Stimulated activated CD4-positive, alpha-beta T cell treated with anti-CD3 and anti-CD28 coated beads, Interleukin-4, amount 100 ng/mL, for 4 hours (primary cell): ENCODE results near the gene TMEM82.

ENCODE experiments used
- DNase-seq, 2 experiments: peaks; one replicate each; pipeline ENCODE4 v3.0.0-alpha.2; 2020

Gene TMEM82

DNA sequence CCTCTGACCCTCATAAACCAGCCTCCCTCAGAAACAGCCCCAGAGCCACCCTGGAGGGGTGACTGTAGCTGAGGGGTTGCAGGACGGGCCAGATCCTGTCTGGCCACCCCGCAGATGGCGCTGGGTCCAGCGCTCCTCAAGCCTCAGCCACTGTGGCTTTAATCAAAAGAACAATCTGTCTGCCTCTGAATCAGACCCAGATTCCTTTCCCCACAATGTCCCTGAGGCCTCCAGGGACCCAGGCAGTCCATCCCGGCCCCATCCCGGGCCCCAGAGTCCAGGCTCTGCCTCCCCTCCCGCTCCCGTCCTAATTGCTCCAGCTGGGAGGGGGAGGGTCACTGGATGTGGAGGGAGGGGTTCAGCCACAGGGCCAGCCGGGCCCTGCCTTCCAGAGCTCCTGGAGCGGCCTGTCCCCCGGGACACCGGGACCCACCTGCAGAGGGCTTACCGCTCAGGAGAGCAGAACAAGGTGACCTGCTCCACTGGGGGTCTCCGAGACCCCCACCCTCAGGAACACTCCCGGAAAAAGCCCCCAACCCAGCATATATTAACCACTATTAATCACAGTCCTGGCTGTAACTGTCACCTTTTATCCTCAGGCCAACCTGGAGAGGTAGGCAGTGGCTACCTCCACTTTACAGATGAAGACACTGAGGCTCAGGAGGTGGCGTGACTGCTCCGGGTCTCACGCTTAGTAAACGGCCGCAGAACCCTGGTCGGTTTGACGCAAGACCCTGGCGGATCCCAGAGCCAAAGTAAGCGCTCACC is 15.5 kb downstream of the TMEM82 start:
- no peak for DNase-seq

DNA sequence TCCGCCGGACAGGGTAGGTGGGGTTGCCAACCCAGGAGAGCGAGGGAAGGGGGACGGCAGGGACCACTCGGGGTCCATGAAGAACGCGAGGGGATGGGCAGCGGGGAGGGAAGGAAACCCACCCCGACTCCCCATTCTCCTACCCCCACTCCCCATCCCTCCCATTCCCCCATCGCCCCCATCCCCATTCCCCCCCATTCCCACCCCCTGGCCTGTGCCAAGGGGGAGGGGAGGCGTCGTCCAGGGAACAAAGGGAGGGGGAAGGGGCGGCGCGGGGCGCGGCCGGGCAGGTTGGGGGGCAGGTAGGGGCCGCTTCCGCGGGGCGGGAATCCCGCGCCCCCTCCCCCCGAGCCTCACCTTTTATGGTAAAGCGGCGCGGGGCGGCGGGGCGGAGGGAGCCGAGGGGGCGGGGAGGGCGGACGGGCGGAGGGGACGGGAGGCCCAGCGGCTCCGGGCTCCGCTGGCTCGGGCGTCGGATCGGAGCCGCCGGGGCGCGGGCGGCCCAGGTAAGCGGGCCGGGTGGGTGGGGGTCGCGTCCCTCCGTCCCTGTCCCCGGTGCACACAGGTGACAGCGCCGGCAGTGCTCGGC is 16.1 kb downstream of the TMEM82 start, which contains the start of gene FBLIM1:
Gene FBLIM1 (plus strand): TSS at position 453 of the 589 bp plus-strand sequence. CDS start 6,189 bp downstream, outside the sequence.
- DNase-seq: no peak

DNA sequence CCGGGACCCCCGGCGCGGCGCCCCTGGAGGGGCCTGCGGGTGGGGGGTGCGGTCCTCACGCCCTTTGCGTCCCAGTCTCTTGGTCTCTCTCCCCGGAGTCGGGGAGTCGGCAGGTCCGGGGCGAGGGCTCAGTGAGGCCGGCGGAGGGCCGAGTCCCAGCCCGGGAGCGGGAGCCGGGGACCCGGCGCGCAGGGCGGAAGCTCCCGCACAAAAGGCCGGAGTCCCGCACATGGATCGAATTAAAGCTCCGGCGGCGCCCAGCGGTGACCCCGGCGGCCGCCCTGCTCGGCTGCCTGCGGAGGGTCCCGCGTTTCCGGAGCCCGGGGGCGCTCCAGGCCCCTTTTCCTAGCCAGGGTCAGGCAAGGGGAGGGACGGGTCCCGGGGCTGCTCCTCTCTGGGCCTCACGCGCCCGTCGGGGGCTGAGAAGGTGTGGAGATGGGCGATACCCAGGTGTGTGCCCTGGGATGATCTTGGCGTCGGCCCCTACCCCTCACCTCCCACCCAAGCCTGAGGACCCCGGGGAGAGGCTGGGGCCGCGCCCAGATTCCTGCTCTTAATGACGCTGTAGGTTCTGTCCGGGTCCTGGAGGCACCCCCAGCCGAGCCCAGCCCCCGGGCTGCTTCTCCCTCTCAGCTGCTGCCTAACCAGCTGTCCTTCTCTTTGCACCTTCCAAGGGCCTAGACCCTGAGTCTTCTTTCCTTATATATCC is 16.8 kb downstream of the TMEM82 start:
- DNase-seq: no peak

DNA sequence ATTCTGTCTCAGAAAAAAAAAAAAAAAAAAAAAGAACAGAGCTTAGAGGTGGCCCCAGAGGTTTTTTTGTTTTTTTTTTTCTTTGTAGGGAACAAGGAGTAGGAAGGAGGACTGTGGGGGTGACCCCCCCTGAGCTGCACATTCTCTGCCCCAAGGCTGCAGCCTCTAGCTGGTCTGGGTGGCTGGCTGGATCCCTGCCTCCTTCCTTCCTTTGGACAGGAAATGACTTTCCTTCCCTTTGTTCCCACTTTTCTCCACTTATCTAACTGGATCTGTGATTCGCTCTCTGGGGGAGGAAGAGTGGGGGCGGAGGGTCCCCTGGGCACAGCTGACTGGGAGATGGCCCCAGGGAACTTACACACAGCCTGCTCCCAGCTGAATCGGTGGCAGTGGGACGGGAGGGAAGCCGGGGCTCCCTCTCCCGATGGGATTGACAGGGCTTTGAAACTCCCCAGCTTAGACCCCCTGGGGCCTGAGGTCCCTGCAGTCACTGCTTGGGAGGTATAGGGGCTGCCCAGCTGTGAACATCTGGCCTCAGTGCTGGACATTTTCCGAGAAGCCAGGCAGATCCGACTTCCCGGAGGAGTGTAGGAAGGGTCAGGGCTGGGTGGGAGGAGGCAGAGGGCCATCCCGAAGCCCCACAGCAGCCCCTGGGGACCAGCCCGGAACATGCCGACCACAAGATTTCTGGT is 18.4 kb downstream of the TMEM82 start:
- no peak for DNase-seq

DNA sequence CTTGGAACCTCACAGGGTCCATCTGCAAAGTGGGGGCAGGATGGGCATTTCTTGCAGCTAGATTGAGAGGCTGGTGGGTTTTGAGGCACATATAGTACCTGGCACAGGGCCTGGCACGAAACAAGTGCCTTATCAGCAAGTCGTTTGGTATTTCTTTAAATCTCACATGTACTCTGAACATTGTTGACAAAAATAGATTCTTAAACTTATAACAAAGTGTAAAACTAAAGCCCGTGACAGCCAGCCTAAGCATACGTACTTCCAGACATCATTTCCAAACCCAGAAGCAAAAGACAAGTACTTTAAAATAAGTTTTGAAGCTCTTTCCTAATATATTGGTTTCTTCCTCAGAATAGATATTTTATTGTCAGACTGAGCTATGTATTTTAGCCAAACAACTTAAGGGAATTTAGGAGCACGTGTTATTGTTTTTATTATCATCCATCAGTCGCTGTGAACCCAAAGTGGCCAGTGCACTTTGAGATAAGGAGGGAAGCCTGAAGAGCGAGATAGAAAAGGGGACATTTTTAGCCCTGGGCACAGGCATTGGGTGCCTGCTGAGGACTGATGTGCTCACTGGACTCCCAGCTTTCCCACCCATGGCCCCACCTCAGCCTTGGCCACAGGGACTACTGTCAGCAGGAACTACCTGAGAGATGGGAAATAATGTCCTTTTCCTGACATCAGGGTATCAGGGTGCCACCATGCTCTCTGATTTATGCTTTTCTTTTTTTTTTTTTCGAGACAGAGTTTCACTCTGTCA is 19.2 kb downstream of the TMEM82 start:
- DNase-seq: no peak

DNA sequence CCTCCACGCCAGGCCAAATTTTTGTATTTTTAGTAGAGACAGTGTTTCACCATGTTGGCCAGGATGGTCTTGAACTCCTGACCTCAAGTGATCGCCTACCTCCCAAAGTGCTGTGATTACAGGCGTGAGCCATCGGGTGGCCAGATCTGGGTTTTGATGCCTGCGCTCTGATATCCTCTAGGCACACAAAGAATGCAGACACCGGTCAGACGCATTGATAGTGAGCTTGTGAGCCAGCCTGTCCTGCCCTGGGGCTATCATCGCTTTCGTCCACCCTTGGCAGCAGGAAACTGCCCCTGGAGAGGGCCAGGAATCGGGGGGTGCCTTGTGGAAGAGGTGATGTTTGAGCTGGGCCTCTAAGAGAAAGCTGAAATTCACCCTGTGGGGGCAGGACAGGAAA is 20.2 kb downstream of the TMEM82 start:
- DNase-seq: no peak

DNA sequence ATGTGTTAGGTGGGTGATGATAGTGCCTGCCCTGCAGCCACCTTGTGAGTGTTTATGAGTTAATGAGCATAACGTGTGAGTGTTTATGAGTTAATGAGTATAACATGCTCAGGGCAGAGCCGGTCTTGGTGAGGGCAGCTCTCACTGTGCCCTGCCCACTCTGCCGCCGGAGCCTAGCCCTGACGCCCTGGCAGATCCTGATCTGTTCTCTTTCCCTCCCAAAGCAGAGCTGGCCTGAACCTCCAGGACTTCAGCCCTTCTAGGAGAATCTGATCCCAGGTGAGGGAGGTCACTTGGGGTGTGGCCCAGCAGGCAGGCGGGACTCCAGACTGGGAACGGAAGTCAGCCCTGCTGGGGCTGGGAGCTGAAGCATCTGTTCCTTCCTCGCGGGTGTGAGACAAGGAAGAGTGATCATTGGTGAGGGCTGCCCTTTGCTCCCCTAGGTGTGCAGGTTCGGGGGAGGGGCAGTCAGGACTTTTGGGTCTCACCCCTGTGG is 22.0 kb downstream of the TMEM82 start:
- no peak for DNase-seq

DNA sequence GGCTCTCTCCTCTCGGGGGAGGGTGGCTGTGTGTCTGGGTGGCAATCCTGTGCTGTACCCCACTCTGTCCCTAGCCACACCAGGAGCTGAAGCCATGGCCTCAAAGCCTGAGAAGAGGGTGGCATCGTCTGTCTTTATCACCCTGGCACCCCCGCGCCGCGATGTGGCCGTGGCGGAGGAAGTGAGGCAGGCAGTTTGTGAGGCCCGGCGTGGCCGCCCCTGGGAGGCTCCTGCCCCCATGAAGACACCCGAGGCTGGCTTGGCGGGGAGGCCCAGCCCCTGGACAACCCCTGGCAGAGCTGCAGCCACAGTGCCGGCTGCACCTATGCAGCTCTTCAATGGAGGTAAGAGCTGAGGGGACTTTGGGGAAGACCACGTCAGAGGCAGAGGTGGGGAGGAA is 22.6 kb downstream of the TMEM82 start:
- no peak for DNase-seq

DNA sequence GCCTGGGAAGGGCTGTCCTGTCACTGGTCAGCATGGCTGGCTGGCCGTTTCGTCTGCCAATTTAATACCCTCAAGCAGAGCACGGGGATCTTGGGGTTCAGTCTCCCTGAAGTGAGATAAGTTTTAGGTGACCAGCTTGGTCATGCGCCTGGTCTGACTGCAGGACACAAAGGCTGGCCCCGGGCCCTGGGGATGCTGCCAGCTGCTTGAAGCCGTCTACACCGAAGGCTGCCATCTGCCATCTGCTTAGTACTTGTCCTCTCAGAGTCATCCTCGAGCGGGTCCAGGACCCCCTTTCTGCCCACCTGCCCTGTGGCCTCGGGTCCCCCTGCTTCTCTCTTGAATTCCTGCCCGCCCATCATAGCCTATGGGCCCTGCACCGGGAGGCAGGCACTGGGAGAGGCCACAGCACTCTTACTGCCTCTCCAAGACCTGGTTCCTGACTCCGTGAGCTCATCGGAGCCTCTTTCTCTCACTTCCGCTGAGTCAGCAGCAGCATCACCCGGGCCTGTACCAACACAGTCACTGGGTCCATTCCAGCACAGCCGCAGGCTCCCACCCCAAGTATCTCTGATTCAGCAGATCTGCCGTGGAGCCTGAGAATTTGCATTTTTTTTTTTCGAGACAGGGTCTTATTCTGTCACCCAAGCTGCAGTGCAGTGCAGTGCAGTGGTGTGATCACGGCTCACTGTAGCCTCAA is 23.3 kb downstream of the TMEM82 start:
- DNase-seq: no peak

DNA sequence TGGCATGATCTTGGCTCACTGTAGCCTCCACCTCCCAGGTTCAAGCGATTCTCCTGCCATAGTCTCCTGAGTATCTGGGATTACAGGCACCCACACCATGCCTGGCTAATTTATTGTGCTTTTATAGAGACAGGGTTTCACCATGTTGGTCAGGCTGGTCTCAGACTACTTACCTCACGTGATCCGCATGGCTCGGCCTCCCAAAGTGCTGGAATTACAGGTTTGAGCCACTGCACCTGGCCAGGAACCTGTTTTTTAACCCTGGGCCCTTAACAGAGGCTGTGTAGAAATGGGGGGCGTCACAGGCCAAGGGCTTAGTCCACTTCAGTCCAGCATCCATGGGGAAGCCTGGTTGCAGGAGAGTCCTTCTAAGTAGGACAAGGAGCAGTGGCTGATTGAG is 25.6 kb downstream of the TMEM82 start:
- no peak for DNase-seq

DNA sequence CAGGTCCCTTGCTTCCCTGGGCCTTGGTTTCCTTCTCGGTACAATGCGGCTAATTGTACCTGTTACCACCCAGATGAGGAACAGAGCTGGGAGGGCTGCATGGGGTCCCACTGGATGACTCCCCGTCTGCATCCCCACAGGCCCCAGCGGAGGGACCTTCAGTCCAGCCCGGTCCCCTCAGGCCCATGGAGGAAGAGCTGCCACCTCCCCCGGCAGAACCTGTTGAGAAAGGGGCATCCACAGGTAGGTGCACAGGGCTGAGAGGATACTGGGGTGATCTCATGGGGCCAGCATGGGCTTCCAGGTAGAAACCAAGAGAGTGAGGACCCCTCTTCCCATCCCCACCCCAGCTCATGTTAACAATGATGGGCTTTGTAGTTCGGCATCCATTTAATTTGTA is 26.1 kb downstream of the TMEM82 start:
- no peak for DNase-seq

DNA sequence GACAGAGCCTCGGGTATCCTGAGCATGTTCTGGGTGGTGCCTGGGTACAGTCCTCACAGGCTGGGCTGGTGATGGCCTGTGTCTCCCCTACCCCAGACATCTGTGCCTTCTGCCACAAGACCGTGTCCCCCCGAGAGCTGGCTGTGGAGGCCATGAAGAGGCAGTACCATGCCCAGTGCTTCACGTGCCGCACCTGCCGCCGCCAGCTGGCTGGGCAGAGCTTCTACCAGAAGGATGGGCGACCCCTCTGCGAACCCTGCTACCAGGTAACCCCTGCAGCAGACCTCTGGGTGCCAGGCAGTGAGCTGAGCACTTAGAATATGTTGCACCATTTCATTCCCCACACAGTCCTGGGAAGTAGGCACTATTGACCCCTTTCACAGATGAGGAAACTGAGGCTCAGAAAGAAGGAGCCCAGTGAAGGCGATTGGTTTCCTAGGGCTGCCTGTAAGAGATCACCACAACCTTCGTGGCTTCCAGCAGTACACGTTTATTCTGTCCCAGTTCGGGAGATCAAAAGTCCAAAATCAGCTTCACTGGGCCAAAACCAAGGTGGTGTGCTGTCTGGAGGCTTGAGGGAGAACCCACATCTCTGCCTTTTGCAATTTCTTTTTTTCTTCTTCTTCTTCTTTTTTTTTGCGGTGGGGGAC is 28.1 kb downstream of the TMEM82 start:
- DNase-seq: no peak

DNA sequence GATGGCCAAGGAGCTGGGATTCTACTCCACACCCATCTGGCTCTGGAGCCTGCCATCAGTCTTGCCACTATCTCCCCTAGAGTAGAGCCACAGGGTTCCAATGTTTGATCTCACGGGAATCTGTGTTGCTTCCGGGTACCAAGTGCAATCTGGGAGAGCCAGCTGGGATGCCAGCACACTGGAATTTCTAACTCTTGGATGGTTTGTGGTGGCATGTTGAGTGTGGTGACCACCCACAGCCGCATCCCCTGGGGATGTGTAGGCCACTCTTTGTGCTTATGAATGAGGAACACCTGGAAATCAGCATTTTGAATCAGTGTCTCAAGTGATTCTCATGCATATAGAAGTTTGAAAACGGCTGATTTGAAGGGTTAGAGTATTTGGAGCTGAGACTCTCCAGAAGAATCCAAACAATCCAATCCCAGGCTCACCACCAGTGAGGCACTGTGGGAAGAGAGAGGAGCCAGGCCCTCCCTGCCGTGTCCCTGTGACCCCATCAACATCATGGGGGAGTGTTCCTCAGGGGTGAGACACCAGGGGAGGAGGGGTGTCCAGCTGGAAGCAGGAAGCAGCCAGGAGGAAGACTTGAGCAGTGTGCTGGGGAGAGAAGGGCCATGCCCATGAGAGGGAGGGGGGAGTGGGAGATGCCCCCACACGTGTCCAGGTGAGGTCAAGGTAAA is 29.7 kb downstream of the TMEM82 start:
- DNase-seq: no peak

DNA sequence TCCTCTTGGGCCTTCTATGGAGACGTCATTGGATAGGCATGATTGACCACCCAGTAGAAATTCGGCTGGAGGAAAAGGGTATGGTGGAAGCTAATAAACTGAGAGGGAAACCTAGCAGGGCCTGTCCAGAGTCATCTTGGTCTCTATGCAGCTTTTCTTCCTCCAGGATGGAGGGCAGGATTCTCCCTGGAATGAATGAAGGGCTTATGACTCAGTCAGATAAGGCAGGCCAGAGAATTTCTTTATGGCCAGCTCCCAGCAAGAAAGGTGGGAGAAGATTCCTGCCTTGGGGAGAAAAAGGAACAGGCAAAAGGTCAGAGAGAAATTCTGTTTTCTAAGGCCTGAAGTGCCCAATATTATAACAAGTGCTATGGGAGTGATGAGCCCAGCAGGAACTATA is 33.4 kb downstream of the TMEM82 start:
- DNase-seq: no peak

DNA sequence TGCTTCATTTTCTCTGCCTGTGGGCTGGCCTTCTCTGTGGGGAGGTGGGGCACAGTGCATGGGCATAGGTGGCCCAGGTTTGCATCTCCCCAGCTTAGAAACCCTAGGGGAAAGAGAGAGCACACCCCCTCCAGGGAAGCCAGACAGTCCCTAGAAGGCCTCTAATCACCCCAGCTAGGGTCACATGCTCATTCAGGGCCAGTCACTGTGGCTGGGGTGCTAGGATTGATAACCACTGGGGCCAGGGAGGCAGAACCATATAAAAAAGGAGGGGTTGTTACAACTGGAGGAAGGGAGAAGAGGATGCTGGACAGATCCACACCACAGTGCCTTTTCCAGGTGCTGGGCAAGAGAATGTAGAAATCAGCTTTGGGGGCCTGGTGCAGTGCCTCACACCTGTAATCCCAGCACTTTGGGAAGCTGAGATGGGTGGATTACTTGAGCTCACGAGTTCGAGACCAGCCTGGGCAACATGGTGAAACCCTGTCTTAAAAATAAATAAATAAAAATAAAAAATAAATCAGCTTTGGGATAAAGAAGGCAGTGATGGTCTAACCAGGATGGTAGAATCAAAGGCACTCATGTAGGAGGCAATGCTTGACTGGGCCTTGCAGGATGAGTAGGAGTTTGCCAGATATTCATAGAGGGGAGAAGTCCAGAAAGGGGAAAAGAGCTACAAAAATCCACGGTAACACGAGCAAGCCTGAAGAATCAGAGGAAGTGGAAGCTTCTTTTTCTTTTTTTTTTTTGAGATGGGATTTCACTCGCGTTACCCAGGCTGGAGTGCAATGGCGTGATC is 35.8 kb downstream of the TMEM82 start:
- no peak for DNase-seq

DNA sequence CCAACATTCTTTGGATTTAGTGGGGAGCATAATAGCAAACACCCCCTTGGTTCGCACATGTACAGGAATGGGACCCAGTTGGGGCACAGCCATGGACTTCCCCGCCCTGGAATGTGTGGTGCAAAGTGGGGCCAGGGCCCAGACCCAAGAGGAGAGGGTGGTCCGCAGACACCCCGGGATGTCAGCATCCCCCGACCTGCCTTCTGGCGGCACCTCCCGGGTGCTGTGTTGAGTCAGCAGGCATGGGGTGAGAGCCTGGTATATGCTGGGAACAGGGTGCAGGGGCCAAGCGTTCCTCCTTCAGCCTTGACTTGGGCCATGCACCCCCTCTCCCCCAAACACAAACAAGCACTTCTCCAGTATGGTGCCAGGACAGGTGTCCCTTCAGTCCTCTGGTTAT is 43.4 kb downstream of the TMEM82 start:
- no peak for DNase-seq

DNA sequence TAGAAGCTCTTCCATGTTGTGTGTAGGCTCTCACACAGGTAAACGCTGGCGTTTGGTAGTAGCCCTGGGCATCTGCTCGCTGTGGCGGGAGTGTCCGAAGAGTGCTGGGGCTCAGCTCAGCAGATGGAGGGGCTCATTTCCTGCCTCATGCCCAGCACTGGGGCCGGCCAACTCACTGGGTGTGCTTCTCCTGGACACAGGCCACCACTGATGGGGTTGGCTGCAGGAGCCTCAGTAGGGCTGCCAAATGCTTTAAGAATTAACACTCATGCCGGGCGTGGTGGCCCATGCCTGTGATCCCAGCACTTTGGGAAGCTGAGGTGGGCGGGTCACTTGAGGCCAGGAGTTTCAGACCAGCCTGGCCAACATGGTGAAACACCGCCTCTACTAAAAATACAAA is 44.3 kb downstream of the TMEM82 start:
- DNase-seq: no peak

DNA sequence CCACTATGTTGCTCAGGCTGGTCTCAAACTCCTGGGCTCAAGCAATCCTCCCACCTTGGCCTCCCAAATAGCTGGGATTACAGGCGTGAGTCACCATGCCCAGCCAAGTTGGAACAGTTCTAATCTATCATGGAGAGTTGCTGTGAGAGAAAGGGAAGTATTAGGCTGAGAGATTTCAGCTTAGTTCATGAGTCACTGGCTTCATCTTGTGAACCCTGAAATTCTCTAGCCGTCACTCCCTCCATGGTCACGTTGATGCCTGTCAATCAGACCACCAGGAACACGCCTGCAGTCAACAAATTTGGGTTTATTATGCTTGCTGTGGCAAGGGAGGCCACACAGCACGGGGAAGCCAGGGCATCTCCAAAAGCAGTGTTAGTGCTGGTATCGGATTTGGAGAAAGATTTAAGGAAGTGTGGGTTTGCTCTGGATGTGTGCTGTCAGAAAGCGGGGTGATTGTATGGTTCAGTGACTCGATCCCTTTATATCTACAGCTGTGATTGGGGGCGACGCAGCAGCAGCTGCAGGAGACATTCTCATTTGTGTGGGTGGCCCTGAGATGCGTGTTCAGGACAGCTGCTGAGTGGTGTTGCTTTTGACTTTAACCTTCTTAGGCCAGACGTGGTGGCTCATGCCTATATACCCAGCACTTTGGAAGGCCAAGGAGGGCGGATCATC is 46.5 kb downstream of the TMEM82 start:
- no peak for DNase-seq

DNA sequence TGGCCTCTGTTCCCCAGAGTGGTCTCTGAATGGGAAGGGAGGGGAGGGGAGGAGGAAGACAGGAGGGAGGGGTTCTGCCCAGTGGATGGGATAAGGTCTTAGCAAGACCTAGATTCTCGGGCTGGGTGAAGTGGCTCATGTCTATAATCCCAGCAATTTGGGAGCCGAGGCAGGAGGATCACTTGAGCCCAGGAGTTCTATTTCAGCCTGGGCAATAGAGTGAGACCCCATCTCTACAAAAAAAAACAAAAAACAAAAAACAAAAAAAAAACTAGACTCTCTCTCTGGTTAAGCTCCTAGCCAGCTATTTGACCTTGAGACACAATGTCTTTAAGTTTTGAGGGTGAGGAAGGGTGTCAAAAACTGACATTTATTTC is 53.8 kb downstream of the TMEM82 start:
- no peak for DNase-seq
